GM12878 (cell line): ENCODE results near the gene NINL.

Source experiments
- BMI1 ChIP-seq: fragments of 450-650 bp; IDR thresholded peaks from 2 replicates; pipeline ENCODE4 v1.6.1; 2016; ENCODE audit warnings: mild to moderate bottlenecking, moderate library complexity, borderline replicate concordance
- HDAC6 ChIP-seq: fragments of 200-600 bp; sonication (generic); IDR thresholded peaks from one replicate; pipeline ENCODE4 v1.8.0; 2017; ENCODE audit warnings: antibody characterized with exemption; ENCODE audit not compliant: unreplicated experiment
- MXI1 ChIP-seq: fragments of 150-350 bp; IDR thresholded peaks from 2 replicates; pipeline ENCODE4 v1.6.1; 2011; ENCODE audit warnings: low read depth, mild to moderate bottlenecking, inconsistent platforms, low read length, improper control_type of control experiment
- POLR2A ChIP-seq: IDR thresholded peaks from 2 replicates; pipeline ENCODE4 v1.6.1; 2011; ENCODE audit warnings: low read depth, mild to moderate bottlenecking, low read length
- SIN3A ChIP-seq: IDR thresholded peaks from 2 replicates; pipeline ENCODE4 v1.6.1; 2012; ENCODE audit warnings: low read depth, low read length, improper control_type of control experiment
- SUZ12 ChIP-seq: fragments of 200-600 bp; sonication (generic); IDR thresholded peaks from one replicate; pipeline ENCODE4 v1.6.1; 2018; ENCODE audit warnings: antibody characterized with exemption, mild to moderate bottlenecking; ENCODE audit not compliant: unreplicated experiment
- TF ChIP-seq, protein P1 (sequence below), 3 experiments: IDR thresholded peaks in 2 of 3; conservative IDR thresholded peaks in 1 of 3; 2 replicates each; pipeline ENCODE4 v1.5.1; 2011; ENCODE audit warnings: low read depth in 3 of 3, low read length in 3 of 3, mild to moderate bottlenecking in 3 of 3, control low read depth in 2 of 3, moderate library complexity in 2 of 3, inconsistent platforms in 1 of 3, mixed read lengths in 1 of 3; ENCODE audit not compliant: control insufficient read depth in 2 of 3, insufficient read depth in 1 of 3; ENCODE audit errors: extremely low read depth in 1 of 3
- TF ChIP-seq, protein P2 (sequence below): fragments of 450-650 bp; formaldehyde crosslinking; IDR thresholded peaks from 2 replicates; pipeline ENCODE4 v1.4.0; 2022; ENCODE audit warnings: mild to moderate bottlenecking, moderate library complexity
- TF ChIP-seq, protein P3 (sequence below): IDR thresholded peaks from 2 replicates; pipeline ENCODE4 v1.6.1; 2011; ENCODE audit warnings: borderline replicate concordance, low read depth, mild to moderate bottlenecking, moderate library complexity, mixed read lengths, low read length; ENCODE audit not compliant: insufficient read depth; ENCODE audit errors: extremely low read length

DNA sequence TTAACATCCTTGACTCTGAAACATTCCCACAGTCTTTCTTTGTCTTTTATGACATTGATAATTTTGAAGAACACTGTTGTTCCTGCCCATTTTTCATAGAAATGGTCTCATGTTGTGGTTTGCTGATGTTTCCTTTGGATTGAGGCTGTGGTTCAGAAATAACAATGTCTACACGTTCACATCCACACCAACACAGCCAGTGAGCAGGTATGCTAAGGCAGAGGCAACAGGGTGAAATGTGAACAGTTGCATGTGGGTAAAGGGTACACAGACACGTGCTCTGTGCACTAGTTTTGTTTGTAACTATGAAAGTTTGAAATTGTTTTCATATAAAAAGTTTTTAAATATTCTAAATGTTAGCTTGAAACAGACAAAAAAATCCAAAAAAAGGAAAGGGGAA is 99.5 kb downstream of the NINL start:
- TF ChIP-seq, protein P1, sequence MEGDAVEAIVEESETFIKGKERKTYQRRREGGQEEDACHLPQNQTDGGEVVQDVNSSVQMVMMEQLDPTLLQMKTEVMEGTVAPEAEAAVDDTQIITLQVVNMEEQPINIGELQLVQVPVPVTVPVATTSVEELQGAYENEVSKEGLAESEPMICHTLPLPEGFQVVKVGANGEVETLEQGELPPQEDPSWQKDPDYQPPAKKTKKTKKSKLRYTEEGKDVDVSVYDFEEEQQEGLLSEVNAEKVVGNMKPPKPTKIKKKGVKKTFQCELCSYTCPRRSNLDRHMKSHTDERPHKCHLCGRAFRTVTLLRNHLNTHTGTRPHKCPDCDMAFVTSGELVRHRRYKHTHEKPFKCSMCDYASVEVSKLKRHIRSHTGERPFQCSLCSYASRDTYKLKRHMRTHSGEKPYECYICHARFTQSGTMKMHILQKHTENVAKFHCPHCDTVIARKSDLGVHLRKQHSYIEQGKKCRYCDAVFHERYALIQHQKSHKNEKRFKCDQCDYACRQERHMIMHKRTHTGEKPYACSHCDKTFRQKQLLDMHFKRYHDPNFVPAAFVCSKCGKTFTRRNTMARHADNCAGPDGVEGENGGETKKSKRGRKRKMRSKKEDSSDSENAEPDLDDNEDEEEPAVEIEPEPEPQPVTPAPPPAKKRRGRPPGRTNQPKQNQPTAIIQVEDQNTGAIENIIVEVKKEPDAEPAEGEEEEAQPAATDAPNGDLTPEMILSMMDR (IDR thresholded peaks at IDR 0.05 in 2 of 3, conservative IDR thresholded peaks at IDR 0.05 in 1 of 3; ENCODE audit: control insufficient read depth in 2 of 3, extremely low read depth in 1 of 3, insufficient read depth in 1 of 3, low read depth in 3 of 3, low read length in 3 of 3): no peak
- TF ChIP-seq MXI1: no peak
- TF ChIP-seq, protein P2, sequence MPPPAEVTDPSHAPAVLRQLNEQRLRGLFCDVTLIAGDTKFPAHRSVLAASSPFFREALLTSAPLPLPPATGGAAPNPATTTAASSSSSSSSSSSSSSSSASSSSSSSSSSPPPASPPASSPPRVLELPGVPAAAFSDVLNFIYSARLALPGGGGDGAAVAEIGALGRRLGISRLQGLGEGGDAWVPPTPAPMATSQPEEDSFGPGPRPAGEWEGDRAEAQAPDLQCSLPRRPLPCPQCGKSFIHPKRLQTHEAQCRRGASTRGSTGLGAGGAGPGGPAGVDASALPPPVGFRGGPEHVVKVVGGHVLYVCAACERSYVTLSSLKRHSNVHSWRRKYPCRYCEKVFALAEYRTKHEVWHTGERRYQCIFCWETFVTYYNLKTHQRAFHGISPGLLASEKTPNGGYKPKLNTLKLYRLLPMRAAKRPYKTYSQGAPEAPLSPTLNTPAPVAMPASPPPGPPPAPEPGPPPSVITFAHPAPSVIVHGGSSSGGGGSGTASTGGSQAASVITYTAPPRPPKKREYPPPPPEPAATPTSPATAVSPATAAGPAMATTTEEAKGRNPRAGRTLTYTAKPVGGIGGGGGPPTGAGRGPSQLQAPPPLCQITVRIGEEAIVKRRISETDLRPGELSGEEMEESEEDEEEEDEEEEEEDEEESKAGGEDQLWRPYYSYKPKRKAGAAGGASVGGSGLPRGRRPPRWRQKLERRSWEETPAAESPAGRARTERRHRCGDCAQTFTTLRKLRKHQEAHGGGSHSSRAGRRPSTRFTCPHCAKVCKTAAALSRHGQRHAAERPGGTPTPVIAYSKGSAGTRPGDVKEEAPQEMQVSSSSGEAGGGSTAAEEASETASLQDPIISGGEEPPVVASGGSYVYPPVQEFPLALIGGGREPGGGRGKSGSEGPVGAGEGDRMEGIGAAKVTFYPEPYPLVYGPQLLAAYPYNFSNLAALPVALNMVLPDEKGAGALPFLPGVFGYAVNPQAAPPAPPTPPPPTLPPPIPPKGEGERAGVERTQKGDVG: no peak
- TF ChIP-seq SUZ12: no peak
- TF ChIP-seq, protein P3, sequence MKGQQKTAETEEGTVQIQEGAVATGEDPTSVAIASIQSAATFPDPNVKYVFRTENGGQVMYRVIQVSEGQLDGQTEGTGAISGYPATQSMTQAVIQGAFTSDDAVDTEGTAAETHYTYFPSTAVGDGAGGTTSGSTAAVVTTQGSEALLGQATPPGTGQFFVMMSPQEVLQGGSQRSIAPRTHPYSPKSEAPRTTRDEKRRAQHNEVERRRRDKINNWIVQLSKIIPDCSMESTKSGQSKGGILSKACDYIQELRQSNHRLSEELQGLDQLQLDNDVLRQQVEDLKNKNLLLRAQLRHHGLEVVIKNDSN: no peak
- TF ChIP-seq HDAC6: no peak
- TF ChIP-seq BMI1: no peak
- TF ChIP-seq SIN3A: no peak
- no peak for TF ChIP-seq POLR2A
